Trophoblast cell (in vitro differentiated cells and primary cell): ENCODE measurements around the gene CCDC183.

Source experiments
- DNase-seq, 2 donors: peaks; one replicate each; pipeline ENCODE4 v3.0.0-alpha.2; 2016
- H2AFZ ChIP-seq: 2 replicates; pipeline ENCODE4 v1.6.1; 2013; ENCODE audit warnings: low read length, moderate library complexity, mild to moderate bottlenecking; ENCODE audit not compliant: insufficient read depth, poor library complexity
- H2AK5ac ChIP-seq: 2 replicates; pipeline ENCODE4 v1.6.1; 2013; ENCODE audit warnings: mild to moderate bottlenecking, low read length
- H2BK120ac ChIP-seq: 2 replicates; pipeline ENCODE4 v1.6.1; 2013; ENCODE audit warnings: low read length, mild to moderate bottlenecking, moderate library complexity; ENCODE audit not compliant: insufficient read depth, poor library complexity
- H2BK12ac ChIP-seq: 2 replicates; pipeline ENCODE4 v1.6.1; 2013; ENCODE audit warnings: mild to moderate bottlenecking, low read length, moderate library complexity
- H2BK5ac ChIP-seq: 2 replicates; pipeline ENCODE4 v1.6.1; 2013; ENCODE audit warnings: low read length, low read depth, moderate library complexity, mild to moderate bottlenecking; ENCODE audit not compliant: poor library complexity
- H3K14ac ChIP-seq: 2 replicates; pipeline ENCODE4 v1.6.1; 2013; ENCODE audit warnings: mild to moderate bottlenecking, low read length
- H3K18ac ChIP-seq: 2 replicates; pipeline ENCODE4 v1.6.1; 2013; ENCODE audit warnings: mild to moderate bottlenecking, low read length
- H3K23ac ChIP-seq: 2 replicates; pipeline ENCODE4 v1.6.1; 2013; ENCODE audit warnings: low read length
- H3K27ac ChIP-seq: 2 replicates; pipeline ENCODE4 v1.5.1; 2013; ENCODE audit warnings: low read depth, mild to moderate bottlenecking, inconsistent platforms, low read length, moderate library complexity
- H3K27me3 ChIP-seq: 2 replicates; pipeline ENCODE4 v1.6.1; 2013; ENCODE audit warnings: inconsistent platforms, mild to moderate bottlenecking, low read length, moderate library complexity; ENCODE audit not compliant: insufficient read depth
- H3K36me3 ChIP-seq, 2 experiments: 1 replicate in 1 of 2; 2 replicates in 1 of 2; pipeline ENCODE4 v1.6.1; 2013; ENCODE audit warnings: low read length in 2 of 2, mild to moderate bottlenecking in 2 of 2, moderate library complexity in 1 of 2; ENCODE audit not compliant: insufficient read depth in 2 of 2, control insufficient read depth in 1 of 2
- H3K4ac ChIP-seq: 2 replicates; pipeline ENCODE4 v1.6.1; 2013; ENCODE audit warnings: low read depth, mild to moderate bottlenecking, low read length, moderate library complexity
- H3K4me1 ChIP-seq, 2 experiments: 1 replicate in 1 of 2; 2 replicates in 1 of 2; pipeline ENCODE4 v1.6.1; 2013; ENCODE audit warnings: low read length in 2 of 2, mild to moderate bottlenecking in 2 of 2, moderate library complexity in 1 of 2; ENCODE audit not compliant: insufficient read depth in 2 of 2, control insufficient read depth in 1 of 2
- H3K4me2 ChIP-seq: 2 replicates; pipeline ENCODE4 v1.6.1; 2013; ENCODE audit warnings: inconsistent platforms, mild to moderate bottlenecking, low read length, moderate library complexity
- H3K4me3 ChIP-seq: 2 replicates; pipeline ENCODE4 v1.5.1; 2013; ENCODE audit warnings: mild to moderate bottlenecking, low read depth, low read length, inconsistent platforms
- H3K79me1 ChIP-seq: one replicate; pipeline ENCODE4 v1.6.1; 2013; ENCODE audit warnings: low read length
- H3K79me2 ChIP-seq: 2 replicates; pipeline ENCODE4 v1.6.1; 2013; ENCODE audit warnings: low read length, mild to moderate bottlenecking; ENCODE audit not compliant: control insufficient read depth, insufficient read depth, poor library complexity
- H3K9ac ChIP-seq: 2 replicates; pipeline ENCODE4 v1.6.1; 2013; ENCODE audit warnings: mild to moderate bottlenecking, low read length
- H3K9me3 ChIP-seq: 2 replicates; pipeline ENCODE4 v1.6.1; 2013; ENCODE audit warnings: low read depth, mild to moderate bottlenecking, control low read depth, inconsistent platforms, low read length; ENCODE audit not compliant: insufficient read depth
- H4K12ac ChIP-seq: 2 replicates; pipeline ENCODE4 v1.6.1; 2013; ENCODE audit warnings: low read depth, mild to moderate bottlenecking, low read length, moderate library complexity
- H4K8ac ChIP-seq: 2 replicates; pipeline ENCODE4 v1.6.1; 2013; ENCODE audit warnings: low read depth, mild to moderate bottlenecking, low read length, moderate library complexity
- H4K91ac ChIP-seq: one replicate; pipeline ENCODE4 v1.6.1; 2013; ENCODE audit warnings: low read depth, mild to moderate bottlenecking, low read length, moderate library complexity
- whole genome bisulfite sequencing: extraction: QIAGEN DNeasy Blood & Tissue Kit; methylation state at CpG from one replicate; pipeline ENCODE4 v1.1.7; 2013; ENCODE audit warnings: missing lambda C conversion rate; ENCODE audit not compliant: insufficient read length, insufficient coverage; ENCODE audit errors: extremely low coverage; 5-methylcytosine and 5-hydroxymethylcytosine counted together

Gene CCDC183

DNA sequence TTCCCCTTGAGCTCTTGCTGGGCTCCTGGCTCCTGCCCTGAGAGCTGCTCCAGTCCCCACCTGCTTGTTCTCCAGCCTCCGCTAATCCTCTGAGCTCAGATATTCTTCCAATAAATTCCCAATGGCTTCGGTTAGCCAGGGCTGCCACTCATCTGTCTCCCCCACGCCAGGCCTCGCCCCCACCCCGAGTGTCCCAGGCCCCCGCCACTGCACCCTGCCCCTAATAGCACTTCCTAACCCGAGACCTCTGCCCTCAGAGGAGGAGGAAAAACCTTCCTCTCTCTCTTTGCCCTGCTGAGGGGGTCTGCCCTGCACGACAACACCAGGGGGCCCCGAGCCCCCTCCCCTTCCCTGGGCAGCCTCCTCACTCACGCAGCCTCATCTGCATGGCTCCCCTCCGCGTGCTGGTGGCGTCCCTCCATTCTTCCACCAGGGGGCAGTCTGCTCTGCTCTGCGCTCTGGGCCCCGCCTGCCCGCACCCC, 26.4 kb upstream of the CCDC183 start:
- Histone ChIP-seq H3K4ac (no peak overlapping the region), H3K79me1 (no peaks in the 10 kb centered on the region), H3K4me1 (no peaks in the 10 kb centered on the region), H3K4me2 (no peak overlapping the region), H2BK5ac (no peak overlapping the region), H4K12ac (no peak overlapping the region), H2AK5ac (no peak overlapping the region), H2BK120ac (no peak overlapping the region), H3K9me3 (peaks cover 13% of the 10 kb centered on the region), H3K23ac (no peak overlapping the region), H3K14ac (no peak overlapping the region), H4K91ac (no peak overlapping the region), H3K27me3 (no peaks in the 10 kb centered on the region), H3K4me3 (no peak overlapping the region), H4K8ac (no peak overlapping the region), H3K9ac (no peak overlapping the region), H2BK12ac (no peak overlapping the region), H3K79me2 (no peaks in the 10 kb centered on the region), H3K18ac (no peak overlapping the region), H2AFZ (peak overlapping the region; percentile 61), H3K36me3 (no peaks in the 10 kb centered on the region), H3K27ac (no peak overlapping the region)
- WGBS: no CpG with 5 or more reads among the region's 16 CpGs
- DNase-seq: peak in 1 of 2 donors; percentile 25

- Histone ChIP-seq H4K8ac (no peak overlapping the region), H3K4me1 (no peaks in the 10 kb centered on the region), H3K9me3 (peaks cover 9% of the 10 kb centered on the region), H3K23ac (no peak overlapping the region), H3K79me2 (no peaks in the 10 kb centered on the region), H3K27ac (no peak overlapping the region), H3K4me2 (no peak overlapping the region), H3K79me1 (no peaks in the 10 kb centered on the region), H2BK5ac (no peak overlapping the region), H2AK5ac (no peak overlapping the region), H4K12ac (no peak overlapping the region), H2AFZ (no peak overlapping the region), H2BK120ac (no peak overlapping the region), H4K91ac (no peak overlapping the region), H2BK12ac (no peak overlapping the region), H3K4ac (no peak overlapping the region), H3K18ac (no peak overlapping the region), H3K36me3 (no peaks in the 10 kb centered on the region), H3K4me3 (no peak overlapping the region), H3K27me3 (no peaks in the 10 kb centered on the region), H3K9ac (no peak overlapping the region), H3K14ac (no peak overlapping the region)
- no CpG with 5 or more reads among the region's 3 CpGs for WGBS
- DNase-seq: no peak
Measured at GRCh38 chr9:136771907-136772415, 24.2 kb upstream of the CCDC183 start.

DNA sequence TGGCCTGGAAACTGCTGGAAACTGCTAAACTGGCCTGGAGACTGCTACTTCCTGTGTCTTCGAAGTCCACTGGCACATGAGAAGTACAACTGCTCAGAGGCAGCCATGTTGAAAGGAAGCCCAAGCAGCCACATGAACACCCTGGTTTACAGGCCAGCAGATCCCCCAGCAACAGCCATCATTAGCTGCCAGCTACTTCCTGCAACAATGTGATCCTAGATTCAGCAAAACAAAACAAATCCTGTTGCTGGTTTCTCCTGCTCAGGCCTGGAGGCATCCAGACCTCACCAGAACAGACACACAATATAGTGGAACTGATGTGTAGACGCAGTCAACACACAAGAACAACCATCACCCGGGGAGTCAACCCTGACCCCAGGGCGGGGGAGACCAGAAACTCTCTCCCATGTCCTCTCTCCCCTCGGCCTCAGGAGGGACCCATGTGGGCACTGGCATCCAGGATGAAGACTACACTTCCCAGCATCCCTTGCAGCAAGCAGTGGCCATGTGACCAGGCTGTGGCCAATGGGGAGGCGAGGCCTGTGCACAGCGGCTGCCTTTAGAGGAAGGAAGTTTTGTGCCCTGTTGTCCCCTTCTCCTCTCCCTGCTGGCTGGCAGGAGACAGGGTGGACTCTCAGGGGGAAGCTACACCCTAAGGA, 22.6 kb upstream of the CCDC183 start:
- no peak overlapping the region for H3K18ac ChIP-seq
- H2BK120ac ChIP-seq: no peak overlapping the region
- no peak overlapping the region for H4K12ac ChIP-seq
- no peak overlapping the region for H3K14ac ChIP-seq
- H3K79me2 ChIP-seq: no peaks in the 10 kb centered on the region
- WGBS: no CpG with 5 or more reads among the region's 7 CpGs
- H2BK5ac ChIP-seq: no peak overlapping the region
- H4K8ac ChIP-seq: no peak overlapping the region
- no peak overlapping the region for H3K4me2 ChIP-seq
- H3K4me3 ChIP-seq: no peak overlapping the region
- H4K91ac ChIP-seq: no peak overlapping the region
- H3K9me3 ChIP-seq: peaks cover 8% of the 10 kb centered on the region
- H3K27ac ChIP-seq: no peak overlapping the region
- DNase-seq: no peak
- H3K23ac ChIP-seq: no peak overlapping the region
- H3K79me1 ChIP-seq: no peaks in the 10 kb centered on the region
- H2AK5ac ChIP-seq: no peak overlapping the region
- peaks cover 6% of the 10 kb centered on the region for H3K27me3 ChIP-seq
- no peak overlapping the region for H3K4ac ChIP-seq
- H3K36me3 ChIP-seq: no peaks in the 10 kb centered on the region
- H2BK12ac ChIP-seq: no peak overlapping the region
- H3K9ac ChIP-seq: no peak overlapping the region
- H3K4me1 ChIP-seq: no peaks in the 10 kb centered on the region
- no peak overlapping the region for H2AFZ ChIP-seq

DNA sequence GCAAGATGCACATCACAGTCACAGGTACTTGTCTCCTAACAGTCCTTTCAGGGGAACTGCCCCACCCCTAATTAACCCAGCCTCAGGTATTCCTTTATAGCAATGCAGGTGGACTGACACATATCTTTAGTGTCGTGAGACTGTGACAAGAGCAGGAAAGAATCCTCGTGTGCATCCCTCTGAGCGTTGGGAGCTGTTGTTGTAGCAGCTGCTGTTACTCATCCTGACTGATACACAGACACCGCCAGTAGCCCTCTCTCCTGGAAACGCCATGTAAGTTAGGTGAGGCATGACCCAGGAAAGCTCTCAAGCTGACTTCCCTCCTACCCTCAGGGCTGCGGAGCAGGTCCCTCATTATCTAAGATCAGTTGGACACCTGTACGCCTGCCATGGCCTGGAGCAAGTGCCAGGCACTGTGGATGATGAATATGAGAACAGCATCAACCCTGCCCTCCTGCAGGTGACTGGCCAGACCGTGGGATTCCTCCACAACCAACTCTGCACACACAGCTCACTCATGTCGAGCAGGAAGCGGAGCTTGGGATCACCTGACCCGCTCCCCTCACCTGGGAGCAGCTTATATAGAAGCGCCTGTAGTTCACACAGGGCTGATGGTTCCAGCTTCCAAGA, 21.6 kb upstream of the CCDC183 start:
- DNase-seq: no peak
- Histone ChIP-seq H3K9me3 (peaks cover 8% of the 10 kb centered on the region), H3K9ac (no peak overlapping the region), H3K23ac (no peak overlapping the region), H2BK12ac (no peak overlapping the region), H2AFZ (no peak overlapping the region), H3K36me3 (no peaks in the 10 kb centered on the region), H3K18ac (no peak overlapping the region), H3K4me2 (no peak overlapping the region), H3K14ac (no peak overlapping the region), H3K27me3 (peaks cover 7% of the 10 kb centered on the region), H4K12ac (no peak overlapping the region), H4K8ac (no peak overlapping the region), H3K4ac (no peak overlapping the region), H3K27ac (no peak overlapping the region), H3K79me1 (no peaks in the 10 kb centered on the region), H3K79me2 (no peaks in the 10 kb centered on the region), H2AK5ac (no peak overlapping the region), H4K91ac (no peak overlapping the region), H3K4me1 (no peaks in the 10 kb centered on the region), H2BK5ac (no peak overlapping the region), H3K4me3 (no peak overlapping the region), H2BK120ac (no peak overlapping the region)
- WGBS: no CpG with 5 or more reads among the region's 12 CpGs
